ENCODE results near the gene TLCD4.

DNA sequence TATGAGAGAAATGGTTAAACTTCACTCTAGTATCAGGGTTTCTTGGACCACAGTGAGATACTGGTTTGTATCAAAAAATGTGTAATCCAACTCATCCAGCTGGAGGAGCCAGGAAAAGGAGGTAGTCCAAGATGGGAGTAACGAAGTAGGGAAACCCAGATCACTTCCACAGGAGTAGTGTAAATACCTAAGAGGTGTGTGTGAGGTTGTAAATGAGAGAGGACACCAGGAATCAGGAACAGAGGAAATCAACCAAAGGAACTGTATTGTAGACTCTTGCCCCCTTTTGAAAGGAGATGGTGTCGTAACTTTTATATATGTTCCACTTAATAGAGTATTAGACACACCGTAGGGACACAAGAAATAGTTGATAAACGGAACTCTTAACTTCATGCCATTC lies 19.7 kb upstream of the TLCD4 start:
- TF ChIP-seq EZH2 (IDR thresholded peaks at IDR 0.05) (no peak), POLR2AphosphoS5 (IDR thresholded peaks at IDR 0.05; ENCODE audit: borderline replicate concordance, low read depth, low read length) (no peak)

Measured in SK-N-MC (cell line).